ENCODE measurements around the gene ELK4. TPM values are rescaled to one million over a fixed set of nuclear protein-coding genes. Genes with fewer than 3 reads are reported as not detected.

Gene ELK4
- total and polyA plus RNA-seq, 5 experiments from 2014 or later: 4.5 to 204 (median 8.3) TPM

DNA sequence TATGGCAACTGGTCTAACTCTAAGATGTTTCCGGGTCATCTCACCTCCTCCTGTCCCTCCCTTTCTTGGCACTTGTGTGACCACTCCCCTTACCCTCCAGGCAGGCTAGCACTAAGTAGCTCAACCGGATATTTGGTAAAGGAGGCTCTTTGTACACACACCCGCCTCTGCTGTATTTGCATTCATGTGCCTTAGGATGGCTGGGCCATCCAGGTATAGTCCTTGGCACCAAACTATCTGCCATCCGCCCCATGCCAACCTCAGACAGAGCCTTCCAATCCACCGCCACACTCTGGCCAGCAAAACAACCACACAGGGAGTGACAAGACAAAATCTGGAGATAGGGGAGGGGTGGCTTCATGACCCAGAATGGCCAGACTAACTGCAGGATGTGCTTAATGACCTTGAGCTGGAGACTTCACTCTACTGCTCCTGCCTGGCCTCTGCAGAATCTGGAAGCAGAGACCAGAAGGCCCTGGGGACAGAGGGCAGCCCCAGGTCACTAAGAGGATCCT, 67.8 kb downstream of the ELK4 start:
- peaks cover 0 to 4% (median 2%) of the 10 kb centered on the region in 4 donors for H3K4me1 Mint-ChIP-seq
- no peak overlapping the region for H3K4me3 Mint-ChIP-seq
- H3K27ac Mint-ChIP-seq: no peak overlapping the region
- peaks cover 21 to 67% (median 36%) of the 10 kb centered on the region in 5 donors for H3K27me3 Mint-ChIP-seq
- H3K36me3 Mint-ChIP-seq: peaks cover 0 to 10% (median 3%) of the 10 kb centered on the region in 3 donors
- ATAC-seq (no peak), DNase-seq (no peak)
- POLR2A ChIA-PET: no interaction called here
- H3K9me3 Mint-ChIP-seq: peaks cover 0 to 29% (median 10%) of the 10 kb centered on the region in 9 donors

GRCh38 chr1:205561501-205562203, 70.2 kb downstream of the ELK4 start:
- peaks cover 25 to 76% (median 36%) of the 10 kb centered on the region in 5 donors for H3K27me3 Mint-ChIP-seq
- H3K4me3 Mint-ChIP-seq: no peak overlapping the region
- POLR2A ChIA-PET: no interaction called here
- no peak overlapping the region for H3K27ac Mint-ChIP-seq
- peaks cover 0 to 34% (median 10%) of the 10 kb centered on the region in 9 donors for H3K9me3 Mint-ChIP-seq
- no peak for DNase-seq
- peaks cover 0 to 13% (median 3%) of the 10 kb centered on the region in 3 donors for H3K36me3 Mint-ChIP-seq
- no peaks in the 10 kb centered on the region for H3K4me1 Mint-ChIP-seq
- no peak for ATAC-seq

Other genes with a start within 250 kb of the ELK4 start
- not detected for gene LEMD1, start 210.0 kb downstream of the ELK4 start, total RNA-seq
- gene LEMD1, start 210.0 kb downstream of the ELK4 start, polyA plus RNA-seq: not detected
- gene BLACAT1, start 176.0 kb downstream of the ELK4 start, total RNA-seq: under 1 TPM; 0.11 to 0.31 TPM
- gene BLACAT1, start 176.0 kb downstream of the ELK4 start, polyA plus RNA-seq: not detected
- gene CDK18, start 127.3 kb downstream of the ELK4 start, total RNA-seq: 1 to 10 TPM; 5.7 to 6.1 TPM
- gene CDK18, start 127.3 kb downstream of the ELK4 start, polyA plus RNA-seq: 1 to 10 TPM in 2 of 3 donors, under 1 TPM in 1; 0.32 to 1.3 (median 1.1) TPM
- under 1 TPM; 0.25 to 0.36 TPM for gene SLC45A3, start 48.5 kb upstream of the ELK4 start, total RNA-seq
- gene SLC45A3, start 48.5 kb upstream of the ELK4 start, polyA plus RNA-seq: not detected
- gene NUCKS1, start 118.2 kb upstream of the ELK4 start, total RNA-seq: 100 to 1,000 TPM; 110 to 115 TPM
- gene NUCKS1, start 118.2 kb upstream of the ELK4 start, polyA plus RNA-seq: 10 to 100 TPM; 17.3 to 26.1 (median 18.6) TPM
- gene RAB29, start 143.5 kb upstream of the ELK4 start, total RNA-seq: 10 to 100 TPM; 50.2 to 50.3 TPM
- 100 to 1,000 TPM in 1 of 3 donors, 10 to 100 TPM in 2; 71.3 to 113 (median 84.6) TPM for gene RAB29, start 143.5 kb upstream of the ELK4 start, polyA plus RNA-seq
- gene SLC41A1, start 181.2 kb upstream of the ELK4 start, total RNA-seq: 10 to 100 TPM; 29.0 to 31.0 TPM
- 10 to 100 TPM in 2 of 3 donors, 1 to 10 TPM in 1; 9.0 to 19.3 (median 13.1) TPM for gene SLC41A1, start 181.2 kb upstream of the ELK4 start, polyA plus RNA-seq
- 1 to 10 TPM; 1.6 TPM for gene PM20D1, start 218.1 kb upstream of the ELK4 start, total RNA-seq
- gene PM20D1, start 218.1 kb upstream of the ELK4 start, polyA plus RNA-seq: 1 to 10 TPM; 1.1 to 2.9 (median 1.7) TPM